HL-60 (cell line): ENCODE measurements around the gene DGLUCY.

Experiments used
- CTCF ChIP-seq: IDR thresholded peaks from one replicate; pipeline ENCODE4 v1.5.1; 2011; ENCODE audit warnings: low read length, control low read depth, inconsistent platforms; ENCODE audit not compliant: insufficient read depth
- GABPA ChIP-seq: IDR thresholded peaks from 2 replicates; pipeline ENCODE4 v1.6.1; 2012; ENCODE audit warnings: low read depth
- POLR2AphosphoS5 ChIP-seq: IDR thresholded peaks from 2 replicates; pipeline ENCODE4 v1.6.1; 2012; ENCODE audit warnings: low read depth
- REST ChIP-seq: IDR thresholded peaks from 2 replicates; pipeline ENCODE4 v1.6.1; 2012; ENCODE audit warnings: low read depth; ENCODE audit not compliant: insufficient replicate concordance

- TF ChIP-seq REST (no peak), POLR2AphosphoS5 (no peak), GABPA (no peak), CTCF (no peak)
Measured at GRCh38 chr14:91127924-91128323, 14.1 kb downstream of the DGLUCY start.
